GM18505 (cell line): ENCODE measurements around the gene ARAP2.

Source experiments
- ATAC-seq: cut with Tn5 transposase; IDR thresholded peaks from one replicate; pipeline ENCODE4 v1.9.1; 2021; ENCODE audit not compliant: unreplicated experiment
- POLR2A ChIP-seq: IDR thresholded peaks from 4 replicates; pipeline ENCODE4 v1.6.1; 2011; ENCODE audit warnings: borderline replicate concordance; ENCODE audit not compliant: insufficient read depth, insufficient read length; ENCODE audit errors: extremely low read depth

The ARAP2 gene

GRCh38 chr4:36277533-36277932, 33.2 kb upstream of the ARAP2 start:
- ATAC-seq: no peak
- no peak for TF ChIP-seq POLR2A

GRCh38 chr4:36274158-36274557, 29.8 kb upstream of the ARAP2 start:
- TF ChIP-seq POLR2A: no peak
- ATAC-seq: no peak

- ATAC-seq: no peak
- TF ChIP-seq POLR2A: no peak
Measured at GRCh38 chr4:36273276-36273675, 29.0 kb upstream of the ARAP2 start.

- TF ChIP-seq POLR2A: no peak
- ATAC-seq: no peak
Measured at GRCh38 chr4:36269533-36270173, 25.3 kb upstream of the ARAP2 start.

- ATAC-seq: no peak
Measured at GRCh38 chr4:36269101-36269500, 24.8 kb upstream of the ARAP2 start.

GRCh38 chr4:36267486-36268268, 23.4 kb upstream of the ARAP2 start:
- TF ChIP-seq POLR2A: no peak
- ATAC-seq: no peak

More at GRCh38 chr4:36269101-36269500, 24.8 kb upstream of the ARAP2 start:
- no peak for TF ChIP-seq POLR2A

GRCh38 chr4:36264207-36264826, 20.0 kb upstream of the ARAP2 start:
- no peak for TF ChIP-seq POLR2A
- no peak for ATAC-seq

GRCh38 chr4:36260731-36261130, 16.4 kb upstream of the ARAP2 start:
- ATAC-seq: no peak
- no peak for TF ChIP-seq POLR2A

- peak; percentile 56 for ATAC-seq
- no peak for TF ChIP-seq POLR2A
Measured at GRCh38 chr4:36256398-36256891, 12.1 kb upstream of the ARAP2 start.

GRCh38 chr4:36255577-36255976, 11.3 kb upstream of the ARAP2 start:
- peak; percentile 70 for ATAC-seq
- no peak for TF ChIP-seq POLR2A

GRCh38 chr4:36254371-36254770, 10.1 kb upstream of the ARAP2 start:
- no peak for TF ChIP-seq POLR2A
- no peak for ATAC-seq

GRCh38 chr4:36251983-36252382, 7.7 kb upstream of the ARAP2 start:
- no peak for ATAC-seq
- no peak for TF ChIP-seq POLR2A

- no peak for TF ChIP-seq POLR2A
- ATAC-seq: no peak
Measured at GRCh38 chr4:36249610-36250009, 5.3 kb upstream of the ARAP2 start.
